IMR-90 (cell line): ENCODE measurements around the gene GRB2. TPM values are rescaled to one million over a fixed set of nuclear protein-coding genes. Genes with fewer than 3 reads are reported as not detected.
A peak's percentile ranks its signal among the peaks of the same experiment; 100 is the strongest.

ENCODE experiments used
- ATAC-seq: fragments of 200-7000 bp; cut with Tn5 transposase; 2 replicates; pipeline ENCODE4 v1.9.1; 2020; ENCODE audit warnings: low read depth, mild to moderate bottlenecking, moderate library complexity
- BruUV-seq: library from RNA; stranded (reverse); fragments of 400-500 nt; replicated peaks from 2 replicates; lab custom pipeline; 2021; lab: Mats Ljungman, UMichigan
- CTCF ChIA-PET: fragments of 300-600 bp; formaldehyde crosslinking; extraction: SDS; loops from one replicate; lab custom pipeline; 2021; ENCODE audit warnings: antibody characterized with exemption; lab: Yijun Ruan, JAX
- POLR2A ChIA-PET: fragments of 300-600 bp; sonication (Branson Sonifier 250); formaldehyde crosslinking; loops from one replicate; lab custom pipeline; 2022; ENCODE audit warnings: antibody characterized with exemption; ENCODE audit not compliant: unreplicated experiment; lab: Charles Lee
- DNase-seq: peaks from one replicate; pipeline ENCODE4 v3.0.0; 2013
- H2AFZ ChIP-seq: replicated peaks from 2 replicates; pipeline ENCODE3; 2013; ENCODE audit warnings: low read length, mild to moderate bottlenecking; ENCODE audit not compliant: poor library complexity
- H2AK5ac ChIP-seq: 2 replicates; pipeline ENCODE4 v1.6.1; 2013; ENCODE audit warnings: low read depth, low read length, inconsistent platforms
- H2AK9ac ChIP-seq: replicated peaks from 2 replicates; pipeline ENCODE3; 2013; ENCODE audit warnings: mild to moderate bottlenecking, low read depth, low read length, moderate library complexity; ENCODE audit not compliant: poor library complexity
- H2BK120ac ChIP-seq: 2 replicates; pipeline ENCODE4 v1.6.1; 2013; ENCODE audit warnings: low read depth, low read length, inconsistent platforms
- H2BK15ac ChIP-seq: 3 replicates; pipeline ENCODE4 v1.6.1; 2013; ENCODE audit warnings: low read depth, low read length, inconsistent platforms
- H2BK20ac ChIP-seq: 2 replicates; pipeline ENCODE4 v1.6.1; 2013; ENCODE audit warnings: low read depth, mild to moderate bottlenecking, inconsistent platforms, low read length, moderate library complexity
- H2BK5ac ChIP-seq: 2 replicates; pipeline ENCODE4 v1.6.1; 2013; ENCODE audit warnings: mild to moderate bottlenecking, low read depth, low read length, inconsistent platforms; ENCODE audit not compliant: poor library complexity, severe bottlenecking
- H3K14ac ChIP-seq: replicated peaks from 2 replicates; pipeline ENCODE4 v1.6.1; 2013; ENCODE audit warnings: low read depth, low read length, inconsistent platforms
- H3K18ac ChIP-seq: 2 replicates; pipeline ENCODE4 v1.6.1; 2013; ENCODE audit warnings: low read depth, low read length, control low read depth
- H3K23ac ChIP-seq: 2 replicates; pipeline ENCODE4 v1.6.1; 2013; ENCODE audit warnings: low read depth, low read length, inconsistent platforms
- H3K27ac ChIP-seq: 2 replicates; pipeline ENCODE4 v1.5.1; 2013; ENCODE audit warnings: mild to moderate bottlenecking, control low read depth, low read length; ENCODE audit not compliant: insufficient read depth
- H3K27me3 ChIP-seq: 2 replicates; pipeline ENCODE4 v1.6.1; 2013; ENCODE audit warnings: low read length; ENCODE audit not compliant: control insufficient read depth, insufficient read depth
- H3K36me3 ChIP-seq: 2 replicates; pipeline ENCODE4 v1.6.1; 2013; ENCODE audit warnings: low read length, mixed read lengths; ENCODE audit not compliant: control insufficient read depth, insufficient read depth
- H3K4ac ChIP-seq: 2 replicates; pipeline ENCODE4 v1.6.1; 2013; ENCODE audit warnings: low read depth, low read length, inconsistent platforms
- H3K4me1 ChIP-seq: 2 replicates; pipeline ENCODE4 v1.6.1; 2013; ENCODE audit warnings: low read length, mixed read lengths; ENCODE audit not compliant: control insufficient read depth, insufficient read depth
- H3K4me2 ChIP-seq: 2 replicates; pipeline ENCODE4 v1.6.1; 2013; ENCODE audit warnings: low read depth, mild to moderate bottlenecking, control low read depth, low read length, moderate library complexity
- H3K4me3 ChIP-seq: 2 replicates; pipeline ENCODE4 v1.5.1; 2013; ENCODE audit warnings: low read depth, mild to moderate bottlenecking, control low read depth, low read length, moderate library complexity; ENCODE audit not compliant: insufficient read depth
- H3K56ac ChIP-seq: 2 replicates; pipeline ENCODE4 v1.6.1; 2013; ENCODE audit warnings: low read length, inconsistent platforms; ENCODE audit not compliant: insufficient read depth; ENCODE audit errors: extremely low read depth
- H3K79me1 ChIP-seq, 2 experiments: 2 replicates each; pipeline ENCODE4 v1.6.1; 2013; ENCODE audit warnings: low read length in 2 of 2, inconsistent platforms in 1 of 2, low read depth in 1 of 2
- H3K9ac ChIP-seq: 2 replicates; pipeline ENCODE4 v1.6.1; 2013; ENCODE audit warnings: low read depth, low read length, control low read depth
- H3K9me1 ChIP-seq: 2 replicates; pipeline ENCODE4 v1.6.1; 2013; ENCODE audit warnings: low read length, inconsistent platforms; ENCODE audit not compliant: insufficient read depth
- H3K9me3 ChIP-seq: 2 replicates; pipeline ENCODE4 v1.6.1; 2013; ENCODE audit warnings: low read length; ENCODE audit not compliant: control insufficient read depth, insufficient read depth
- H4K20me1 ChIP-seq: 2 replicates; pipeline ENCODE4 v1.6.1; 2013; ENCODE audit warnings: low read length, inconsistent platforms; ENCODE audit not compliant: insufficient read depth
- H4K5ac ChIP-seq: 2 replicates; pipeline ENCODE4 v1.6.1; 2013; ENCODE audit warnings: mild to moderate bottlenecking, low read depth, low read length, control low read depth
- H4K8ac ChIP-seq, 2 experiments: 2 replicates each; pipeline ENCODE4 v1.6.1; 2013; ENCODE audit warnings: low read depth in 2 of 2, low read length in 2 of 2, control low read depth in 1 of 2, inconsistent platforms in 1 of 2
- H4K91ac ChIP-seq: 2 replicates; pipeline ENCODE4 v1.6.1; 2013; ENCODE audit warnings: low read depth, low read length, inconsistent platforms; ENCODE audit not compliant: insufficient read depth
- BHLHE40 ChIP-seq: fragments of 150-350 bp; IDR thresholded peaks from 2 replicates; pipeline ENCODE4 v1.6.1; 2016; ENCODE audit warnings: mild to moderate bottlenecking, low read depth, low read length
- CEBPB ChIP-seq: IDR thresholded peaks from 2 replicates; pipeline ENCODE4 v1.6.1; 2012; ENCODE audit warnings: low read depth, low read length, improper control_type of control experiment
- CHD1 ChIP-seq: IDR thresholded peaks from 2 replicates; pipeline ENCODE4 v1.6.1; 2012; ENCODE audit warnings: low read depth, low read length, improper control_type of control experiment
- FOS ChIP-seq: fragments of 150-350 bp; IDR thresholded peaks from 2 replicates; pipeline ENCODE4 v1.6.1; 2016; ENCODE audit warnings: low read depth, low read length
- MAFK ChIP-seq: IDR thresholded peaks from 2 replicates; pipeline ENCODE4 v1.6.1; 2012; ENCODE audit warnings: low read depth, low read length, improper control_type of control experiment
- MAZ ChIP-seq: IDR thresholded peaks from 2 replicates; pipeline ENCODE4 v1.6.1; 2012; ENCODE audit warnings: low read depth, mild to moderate bottlenecking, low read length, improper control_type of control experiment, moderate library complexity, borderline replicate concordance
- MXI1 ChIP-seq: IDR thresholded peaks from 2 replicates; pipeline ENCODE4 v1.6.1; 2012; ENCODE audit warnings: low read depth, mild to moderate bottlenecking, low read length, moderate library complexity, borderline replicate concordance
- NFE2L2 ChIP-seq: fragments of 150-350 bp; IDR thresholded peaks from 2 replicates; pipeline ENCODE4 v1.6.1; 2016; ENCODE audit warnings: low read depth, mild to moderate bottlenecking, low read length
- POLR2A ChIP-seq: IDR thresholded peaks from 2 replicates; pipeline ENCODE4 v1.6.1; 2012; ENCODE audit warnings: mild to moderate bottlenecking, low read depth, low read length
- RAD21 ChIP-seq: IDR thresholded peaks from 2 replicates; pipeline ENCODE4 v1.6.1; 2012; ENCODE audit warnings: low read length, improper control_type of control experiment
- RCOR1 ChIP-seq: IDR thresholded peaks from 2 replicates; pipeline ENCODE4 v1.6.1; 2012; ENCODE audit warnings: mild to moderate bottlenecking, low read length, improper control_type of control experiment; ENCODE audit not compliant: insufficient replicate concordance
- RFX5 ChIP-seq: IDR thresholded peaks from 2 replicates; pipeline ENCODE4 v1.8.0; 2012; ENCODE audit warnings: low read depth, mild to moderate bottlenecking, low read length, moderate library complexity
- SMC3 ChIP-seq: fragments of 150-350 bp; IDR thresholded peaks from 2 replicates; pipeline ENCODE4 v1.6.1; 2016; ENCODE audit warnings: low read depth, mild to moderate bottlenecking, antibody characterized with exemption, low read length, moderate library complexity
- USF2 ChIP-seq: fragments of 150-350 bp; IDR thresholded peaks from 2 replicates; pipeline ENCODE4 v1.6.1; 2017; ENCODE audit warnings: mild to moderate bottlenecking, antibody characterized with exemption, low read length, low read depth
- WGBS, 2 experiments: methylation state at CpG; one replicate each; pipeline versions ENCODE4 v1.1.5 to v1.1.7; 2013; ENCODE audit warnings: missing lambda C conversion rate in 2 of 2; ENCODE audit not compliant: insufficient read length in 1 of 2; ENCODE audit errors: extremely low coverage in 2 of 2; 5-methylcytosine and 5-hydroxymethylcytosine counted together
- dilution Hi-C: fragments of 300-500 bp; cut with HindIII; formaldehyde crosslinking; loops from one replicate; pipeline ENCODE4 v1.14.3; 2018; ENCODE audit warnings: low sequenced_read_pairs; ENCODE audit not compliant: unreplicated experiment
- in situ Hi-C: fragments of 300-500 bp; cut with MboI; formaldehyde crosslinking; loops from 3 replicates; pipeline ENCODE4 v1.14.3; 2019; ENCODE audit warnings: low sequenced_read_pairs, inconsistent platforms, mixed read lengths
- intact Hi-C: fragments of 100-400 bp; cut with micrococcal nuclease; formaldehyde crosslinking; loops from 2 replicates; pipeline ENCODE4 v1.10.0; 2022
- polyA plus RNA-seq, 3 experiments: library from polyadenylated mRNA; depleted of rRNA; stranded (reverse); fragments of >200 nt; gene quantifications; 2 replicates each; pipeline ENCODE4 v1.2.3, GENCODE V29; 2012; ENCODE audit warnings: low replicate concordance in 1 of 3
- total RNA-seq: library from RNA; depleted of rRNA; stranded (reverse); fragments of >200 nt; gene quantifications from 2 replicates; pipeline ENCODE4 v1.2.3, GENCODE V29; 2012
- TF ChIP-seq, protein P1 (sequence below): fragments of 150-350 bp; IDR thresholded peaks from 2 replicates; pipeline ENCODE4 v1.6.1; 2016; ENCODE audit warnings: low read depth, mild to moderate bottlenecking, low read length, moderate library complexity, borderline replicate concordance

The GRB2 gene
- total and polyA plus RNA-seq, 2 of the 4 experiments (the other 2 are of a cell fraction): 49.3 to 62.1 TPM

DNA sequence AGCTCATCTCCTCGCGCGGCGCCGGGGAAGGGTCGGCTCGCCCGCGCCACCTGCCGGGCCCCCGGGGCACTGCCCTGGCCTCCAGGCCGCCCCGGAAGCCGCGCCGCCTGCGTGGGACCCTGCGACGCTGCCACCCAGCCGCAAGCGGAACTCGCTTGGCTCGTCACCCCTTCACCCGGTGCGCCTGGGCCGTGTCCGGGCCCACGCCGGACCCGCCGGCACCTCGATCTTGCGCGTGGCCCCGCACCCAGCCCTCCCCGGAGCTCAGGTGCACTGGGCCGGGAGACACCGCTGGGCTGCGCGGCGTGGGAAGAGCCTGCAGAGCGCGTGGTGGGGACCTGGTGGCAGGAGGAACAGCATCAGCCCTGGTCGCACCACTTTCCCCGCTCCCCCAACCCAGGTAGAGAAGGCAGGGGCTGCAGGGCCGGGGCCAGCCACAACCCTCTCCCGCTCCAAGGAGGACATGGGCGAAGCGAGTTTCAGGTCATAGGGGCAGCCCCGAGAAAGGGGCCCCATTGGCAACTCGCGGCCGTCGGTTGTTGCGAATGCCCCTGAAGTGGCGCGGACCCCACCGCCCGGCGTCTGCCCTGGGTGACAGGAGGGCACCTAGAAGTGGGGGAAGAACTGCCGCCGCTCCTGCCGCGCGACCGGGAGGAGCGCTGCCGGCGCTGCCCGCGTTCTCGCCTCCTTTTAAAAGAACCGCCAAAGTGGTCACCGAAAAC, 134.1 kb downstream of the GRB2 start:
- Histone ChIP-seq H3K36me3 (peaks cover 7% of the 10 kb centered on the region), H3K9ac (peak overlapping the region; percentile 48), H3K23ac (peak overlapping the region; percentile 17), H2AFZ (peak overlapping the region; percentile 97), H4K8ac (peak overlapping the region; percentile 76 to 87; a peak in 3 of 4 replicates), H3K27ac (peak overlapping the region; percentile 54; the same call in 1 of the 2 replicates), H2BK20ac (no peak overlapping the region), H3K9me1 (0 out of 2 replicates have a peak, but pooled peaks cover 8% of the 10 kb centered on the region), H2BK5ac (no peak overlapping the region), H3K4ac (no peak overlapping the region), H3K27me3 (no peaks in the 10 kb centered on the region), H3K4me1 (peaks cover 14% of the 10 kb centered on the region), H3K79me1 (peaks cover 4 to 11% of the 10 kb centered on the region in 2 experiments; a peak in 3 of 4 replicates), H3K4me3 (peak overlapping the region; percentile 81), H3K9me3 (no peaks in the 10 kb centered on the region), H4K20me1 (no peaks in the 10 kb centered on the region; the same call in none of the 2 replicates), H3K18ac (no peak overlapping the region), H2AK9ac (peak overlapping the region; percentile 93), H2BK120ac (no peak overlapping the region), H3K56ac (no peak overlapping the region), H3K14ac (0 out of 2 replicates have a peak overlapping the region, but pooled peaks have one; percentile 7), H4K91ac (peak overlapping the region; percentile 49; the same call in 1 of the 2 replicates), H4K5ac (peak overlapping the region; percentile 48; the same call in 1 of the 2 replicates), H2AK5ac (peak overlapping the region; percentile 9; the same call in 1 of the 2 replicates), H2BK15ac (no peak overlapping the region), H3K4me2 (peak overlapping the region; percentile 98)
- dilution Hi-C loops: no loop called here
- 0% methylated on average over 5 of the region's 74 CpGs; no CpG with 5 or more reads in 1 of the 2 experiments for WGBS, 2 experiments
- CTCF ChIA-PET: interaction anchor here (0.6 to 3.2 kb wide), 14 partner anchors 10 to 139 kb away, joined by 3 to 18 read pairs (median 4); partner anchors contain the start of genes GGA3, MRPS7 and SLC25A19
- intact Hi-C loops: loop anchor here (2.0 to 10.0 kb wide), 2 partner anchors 133 to 243 kb away; partner anchors contain the start of genes CASKIN2, GRB2 and TSEN54
- BruUV-seq: no TSS peak
- DNase-seq: no peak
- peak; percentile 90 for ATAC-seq
- POLR2A ChIA-PET: interaction anchor here (1.0 kb wide), 1 partner anchor 9 kb away, joined by 4 read pairs; the partner anchor contains the start of genes GGA3 and MRPS7
- in situ Hi-C loops: no loop called here
- TF ChIP-seq, protein P1, sequence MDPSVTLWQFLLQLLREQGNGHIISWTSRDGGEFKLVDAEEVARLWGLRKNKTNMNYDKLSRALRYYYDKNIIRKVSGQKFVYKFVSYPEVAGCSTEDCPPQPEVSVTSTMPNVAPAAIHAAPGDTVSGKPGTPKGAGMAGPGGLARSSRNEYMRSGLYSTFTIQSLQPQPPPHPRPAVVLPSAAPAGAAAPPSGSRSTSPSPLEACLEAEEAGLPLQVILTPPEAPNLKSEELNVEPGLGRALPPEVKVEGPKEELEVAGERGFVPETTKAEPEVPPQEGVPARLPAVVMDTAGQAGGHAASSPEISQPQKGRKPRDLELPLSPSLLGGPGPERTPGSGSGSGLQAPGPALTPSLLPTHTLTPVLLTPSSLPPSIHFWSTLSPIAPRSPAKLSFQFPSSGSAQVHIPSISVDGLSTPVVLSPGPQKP: no peak
- TF ChIP-seq MAZ (peak; percentile 60; the same call in 1 of the 2 replicates), RCOR1 (no peak), SMC3 (peak; percentile 37), MAFK (no peak), RAD21 (peak; percentile 28; the same call in 1 of the 2 replicates), POLR2A (no peak), BHLHE40 (no peak), NFE2L2 (no peak), CHD1 (no peak), CEBPB (no peak), USF2 (no peak), MXI1 (peak; percentile 68), RFX5 (no peak), FOS (no peak)
